ENCODE measurements around the gene CARNS1.

- TF ChIP-seq ZNF264 (CRISPR knock-in tag; IDR thresholded peaks at IDR 0.05) (no peak), E2F1 (CRISPR knock-in tag; IDR thresholded peaks at IDR 0.05) (no peak), ZNF776 (CRISPR knock-in tag; IDR thresholded peaks at IDR 0.05) (no peak), CTCF (CRISPR knock-in tag; IDR thresholded peaks at IDR 0.05) (no peak), ZNF407 (CRISPR knock-in tag; IDR thresholded peaks at IDR 0.05; ENCODE audit: not compliant biosample characterization) (no peak), THAP11 (CRISPR knock-in tag; IDR thresholded peaks at IDR 0.05) (no peak), CBX1 (IDR thresholded peaks at IDR 0.05; ENCODE audit: low read depth) (no peak)
Observed at GRCh38 chr11:67410369-67410831, 5.1 kb upstream of the CARNS1 start.
